ENCODE results near the gene EXOC1. TPM values are rescaled to one million over a fixed set of nuclear protein-coding genes. Genes with fewer than 3 reads are reported as not detected.

The EXOC1 gene
- total RNA-seq, 1 experiment from 2014 or later, result 17.6 TPM

DNA sequence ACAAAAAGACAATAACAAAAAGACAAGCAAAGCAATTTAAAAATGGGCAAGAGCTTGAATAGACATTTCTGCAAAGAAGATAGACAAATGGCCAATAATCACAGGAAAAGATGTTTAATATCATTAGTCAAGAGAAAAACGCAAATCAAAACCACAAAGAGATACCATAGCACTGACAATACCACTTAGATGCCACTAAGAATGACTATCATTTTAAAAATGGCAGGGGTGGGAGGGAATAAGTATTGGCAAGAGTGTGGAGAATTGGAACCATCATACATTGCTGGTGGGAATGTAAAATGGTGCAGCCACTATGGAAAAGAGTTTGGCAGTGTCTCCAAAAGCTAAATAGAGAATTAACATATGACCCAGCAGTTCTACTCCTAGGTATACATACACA lies 15.1 kb upstream of the EXOC1 start:
- ChIA-PET CTCF (no interaction called here), POLR2A (no interaction called here), RAD21 (ENCODE audit: low non-redundant PET in 1 of 2, low total read pairs in 2 of 2, uncharacterized antibody in 2 of 2, unreplicated experiment in 2 of 2) (no interaction called here)
- no peak overlapping the region for H3K27ac ChIP-seq (ENCODE audit: low read depth, low read length)
- intact Hi-C loops (cut with micrococcal nuclease), result no loop called here
- no peaks in the 10 kb centered on the region for H3K9me3 ChIP-seq (ENCODE audit: control insufficient read depth in 1 of 2, insufficient read depth in 1 of 2, low read depth in 1 of 2, low read length in 2 of 2)
- no peaks in the 10 kb centered on the region for H3K4me1 ChIP-seq (ENCODE audit: control insufficient read depth in 1 of 2, insufficient read depth in 2 of 2, low read length in 2 of 2)
- BruUV-seq (replicated peaks), result no TSS peak
- H3K9ac ChIP-seq (ENCODE audit: low read length), result no peak overlapping the region
- H3K79me2 ChIP-seq (ENCODE audit: insufficient read depth, low read length), result no peaks in the 10 kb centered on the region
- H3K36me3 ChIP-seq (ENCODE audit: control insufficient read depth in 1 of 2, insufficient read depth in 2 of 2, low read length in 2 of 2), result no peaks in the 10 kb centered on the region
- no peak overlapping the region for H3K4me2 ChIP-seq (ENCODE audit: low read length)
- TF ChIP-seq CBX3 (IDR thresholded peaks at IDR 0.05; ENCODE audit: low read depth), result no peak
- TF ChIP-seq EZH2 (IDR thresholded peaks at IDR 0.05), result no peak
- TF ChIP-seq SP1 (IDR thresholded peaks at IDR 0.05; ENCODE audit: low read depth), result no peak
- TF ChIP-seq ZNF274 (IDR thresholded peaks at IDR 0.05; ENCODE audit: low read depth, low read length), result no peak
- TF ChIP-seq, protein P1, sequence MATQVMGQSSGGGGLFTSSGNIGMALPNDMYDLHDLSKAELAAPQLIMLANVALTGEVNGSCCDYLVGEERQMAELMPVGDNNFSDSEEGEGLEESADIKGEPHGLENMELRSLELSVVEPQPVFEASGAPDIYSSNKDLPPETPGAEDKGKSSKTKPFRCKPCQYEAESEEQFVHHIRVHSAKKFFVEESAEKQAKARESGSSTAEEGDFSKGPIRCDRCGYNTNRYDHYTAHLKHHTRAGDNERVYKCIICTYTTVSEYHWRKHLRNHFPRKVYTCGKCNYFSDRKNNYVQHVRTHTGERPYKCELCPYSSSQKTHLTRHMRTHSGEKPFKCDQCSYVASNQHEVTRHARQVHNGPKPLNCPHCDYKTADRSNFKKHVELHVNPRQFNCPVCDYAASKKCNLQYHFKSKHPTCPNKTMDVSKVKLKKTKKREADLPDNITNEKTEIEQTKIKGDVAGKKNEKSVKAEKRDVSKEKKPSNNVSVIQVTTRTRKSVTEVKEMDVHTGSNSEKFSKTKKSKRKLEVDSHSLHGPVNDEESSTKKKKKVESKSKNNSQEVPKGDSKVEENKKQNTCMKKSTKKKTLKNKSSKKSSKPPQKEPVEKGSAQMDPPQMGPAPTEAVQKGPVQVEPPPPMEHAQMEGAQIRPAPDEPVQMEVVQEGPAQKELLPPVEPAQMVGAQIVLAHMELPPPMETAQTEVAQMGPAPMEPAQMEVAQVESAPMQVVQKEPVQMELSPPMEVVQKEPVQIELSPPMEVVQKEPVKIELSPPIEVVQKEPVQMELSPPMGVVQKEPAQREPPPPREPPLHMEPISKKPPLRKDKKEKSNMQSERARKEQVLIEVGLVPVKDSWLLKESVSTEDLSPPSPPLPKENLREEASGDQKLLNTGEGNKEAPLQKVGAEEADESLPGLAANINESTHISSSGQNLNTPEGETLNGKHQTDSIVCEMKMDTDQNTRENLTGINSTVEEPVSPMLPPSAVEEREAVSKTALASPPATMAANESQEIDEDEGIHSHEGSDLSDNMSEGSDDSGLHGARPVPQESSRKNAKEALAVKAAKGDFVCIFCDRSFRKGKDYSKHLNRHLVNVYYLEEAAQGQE (IDR thresholded peaks at IDR 0.05; ENCODE audit: low read depth), result no peak
- TF ChIP-seq ZFX (IDR thresholded peaks at IDR 0.05), result no peak
- TF ChIP-seq, protein P2, sequence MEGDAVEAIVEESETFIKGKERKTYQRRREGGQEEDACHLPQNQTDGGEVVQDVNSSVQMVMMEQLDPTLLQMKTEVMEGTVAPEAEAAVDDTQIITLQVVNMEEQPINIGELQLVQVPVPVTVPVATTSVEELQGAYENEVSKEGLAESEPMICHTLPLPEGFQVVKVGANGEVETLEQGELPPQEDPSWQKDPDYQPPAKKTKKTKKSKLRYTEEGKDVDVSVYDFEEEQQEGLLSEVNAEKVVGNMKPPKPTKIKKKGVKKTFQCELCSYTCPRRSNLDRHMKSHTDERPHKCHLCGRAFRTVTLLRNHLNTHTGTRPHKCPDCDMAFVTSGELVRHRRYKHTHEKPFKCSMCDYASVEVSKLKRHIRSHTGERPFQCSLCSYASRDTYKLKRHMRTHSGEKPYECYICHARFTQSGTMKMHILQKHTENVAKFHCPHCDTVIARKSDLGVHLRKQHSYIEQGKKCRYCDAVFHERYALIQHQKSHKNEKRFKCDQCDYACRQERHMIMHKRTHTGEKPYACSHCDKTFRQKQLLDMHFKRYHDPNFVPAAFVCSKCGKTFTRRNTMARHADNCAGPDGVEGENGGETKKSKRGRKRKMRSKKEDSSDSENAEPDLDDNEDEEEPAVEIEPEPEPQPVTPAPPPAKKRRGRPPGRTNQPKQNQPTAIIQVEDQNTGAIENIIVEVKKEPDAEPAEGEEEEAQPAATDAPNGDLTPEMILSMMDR (IDR thresholded peaks at IDR 0.05 in 2 of 3, conservative IDR thresholded peaks at IDR 0.05 in 1 of 3; ENCODE audit: borderline replicate concordance in 1 of 3, insufficient read depth in 1 of 3, low read depth in 2 of 3, low read length in 2 of 3), result no peak
- TF ChIP-seq POLR2A (IDR thresholded peaks at IDR 0.05; ENCODE audit: borderline replicate concordance, extremely low read depth, insufficient read depth, insufficient read length), result no peak
- no peak for TF ChIP-seq POLR2AphosphoS5 (IDR thresholded peaks at IDR 0.05; ENCODE audit: low read depth, low read length)
- TF ChIP-seq EZH2phosphoT487 (IDR thresholded peaks at IDR 0.05; ENCODE audit: borderline replicate concordance), result no peak
- no peak for TF ChIP-seq ELF1 (IDR thresholded peaks at IDR 0.05; ENCODE audit: borderline replicate concordance, low read depth)
- no peak for TF ChIP-seq TCF7L2 (IDR thresholded peaks at IDR 0.05; ENCODE audit: borderline replicate concordance, extremely low read depth, insufficient read depth, insufficient read length)
- no peak for TF ChIP-seq FOSL1 (IDR thresholded peaks at IDR 0.05; ENCODE audit: low read depth)
- TF ChIP-seq CEBPB (IDR thresholded peaks at IDR 0.05; ENCODE audit: low read depth), result no peak
- no peak overlapping the region for H2AFZ ChIP-seq (ENCODE audit: low read depth, low read length, poor library complexity, severe bottlenecking)
- H3K9me2 ChIP-seq (ENCODE audit: insufficient read depth), result no peaks in the 10 kb centered on the region
- H4K20me1 ChIP-seq (ENCODE audit: insufficient read depth), result no peaks in the 10 kb centered on the region
- H3K27me3 ChIP-seq (ENCODE audit: insufficient read depth, low read length), result no peaks in the 10 kb centered on the region
- no peak overlapping the region for H3K4me3 ChIP-seq (replicated peaks in 1 of 2; ENCODE audit: low read depth in 1 of 2, low read length in 2 of 2)
- ATAC-seq (no peak), DNase-seq (ENCODE audit: low read depth, low spot score) (no peak)
